NCI-H187 (cell line): ENCODE measurements around the gene C8G.
A peak's percentile ranks its signal among the peaks of the same experiment; 100 is the strongest.

Source experiments
- DNase-seq, 2 experiments: peaks; one replicate each; lab custom pipeline; 2025; lab: John Stamatoyannopoulos, UW

C8G gene

GRCh38 chr9:136983167-136983566 is 38.1 kb downstream of the C8G start:
- no peak for DNase-seq

- no peak for DNase-seq
Measured at GRCh38 chr9:136983656-136984314, 38.7 kb downstream of the C8G start.

- DNase-seq = no peak
Measured at GRCh38 chr9:136984464-136985026, 39.5 kb downstream of the C8G start.

DNA sequence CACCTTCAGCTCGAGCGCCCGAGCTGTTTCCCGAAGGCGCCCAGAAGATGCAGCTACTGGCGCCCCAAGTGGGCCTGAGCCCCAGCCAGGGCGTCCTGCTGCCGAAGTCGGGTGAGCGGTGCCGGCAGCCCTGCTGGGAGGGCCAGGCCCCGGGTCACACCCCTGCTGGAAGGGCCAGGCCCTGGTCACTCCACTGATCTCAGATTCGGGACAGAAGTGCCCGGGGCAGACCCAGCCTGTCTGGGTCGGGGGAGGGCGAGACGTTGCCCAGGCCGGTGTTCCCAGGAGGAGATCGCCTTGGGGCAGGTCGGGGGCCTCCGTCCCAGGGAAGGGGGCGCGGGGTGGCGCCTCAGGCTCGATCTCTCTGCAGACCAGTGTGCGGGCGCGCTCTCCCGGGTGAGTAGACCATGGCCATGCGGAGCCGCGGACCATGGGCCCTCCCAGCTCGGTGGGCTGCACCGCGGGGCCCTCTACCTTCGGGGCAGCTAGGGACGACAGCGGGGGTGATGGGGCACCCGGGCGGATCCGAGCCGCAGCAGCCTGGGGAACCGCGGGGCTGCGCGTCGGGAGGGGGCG is 40.1 kb downstream of the C8G start:
- no peak for DNase-seq

DNA sequence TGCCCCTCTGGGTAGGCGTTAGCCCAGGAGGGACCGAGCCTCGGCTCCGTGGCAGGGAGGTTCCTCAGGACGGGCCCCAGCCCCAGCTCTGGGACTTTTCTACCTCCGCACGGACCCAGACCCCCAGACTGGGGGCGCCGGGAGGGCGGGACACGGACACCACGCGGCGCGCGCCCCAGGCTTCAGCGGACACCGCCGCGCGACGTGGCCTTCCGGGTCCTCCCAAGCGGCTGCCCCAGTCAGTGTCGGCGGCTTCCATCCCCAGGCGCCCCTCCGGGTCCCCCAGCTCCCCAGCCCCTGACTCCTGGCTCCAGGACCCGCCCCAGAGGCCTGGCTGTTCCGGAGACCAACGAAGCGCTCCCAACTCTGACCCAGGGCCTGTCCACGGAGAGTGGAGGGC is 40.8 kb downstream of the C8G start:
- DNase-seq = no peak

DNA sequence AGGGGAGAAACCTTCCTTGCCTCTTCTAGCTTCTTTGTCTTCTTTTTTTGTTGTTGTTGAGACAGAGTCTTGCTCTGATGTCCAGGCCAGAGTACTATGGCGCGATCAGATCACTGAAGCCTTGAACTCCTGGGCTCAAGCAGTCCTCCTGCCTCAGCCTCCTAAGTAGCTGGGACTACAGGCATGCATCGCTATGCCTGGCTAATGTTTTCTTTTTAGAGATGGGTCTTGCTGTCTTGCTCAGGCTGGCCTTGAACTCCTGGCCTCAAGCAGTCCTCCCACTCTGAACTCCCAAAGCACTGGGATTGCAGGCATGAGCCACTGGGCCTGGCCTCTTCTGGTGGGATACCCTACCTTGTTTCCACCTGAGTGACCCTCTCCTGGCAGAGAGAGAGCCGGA is 43.8 kb downstream of the C8G start:
- no peak for DNase-seq

DNA sequence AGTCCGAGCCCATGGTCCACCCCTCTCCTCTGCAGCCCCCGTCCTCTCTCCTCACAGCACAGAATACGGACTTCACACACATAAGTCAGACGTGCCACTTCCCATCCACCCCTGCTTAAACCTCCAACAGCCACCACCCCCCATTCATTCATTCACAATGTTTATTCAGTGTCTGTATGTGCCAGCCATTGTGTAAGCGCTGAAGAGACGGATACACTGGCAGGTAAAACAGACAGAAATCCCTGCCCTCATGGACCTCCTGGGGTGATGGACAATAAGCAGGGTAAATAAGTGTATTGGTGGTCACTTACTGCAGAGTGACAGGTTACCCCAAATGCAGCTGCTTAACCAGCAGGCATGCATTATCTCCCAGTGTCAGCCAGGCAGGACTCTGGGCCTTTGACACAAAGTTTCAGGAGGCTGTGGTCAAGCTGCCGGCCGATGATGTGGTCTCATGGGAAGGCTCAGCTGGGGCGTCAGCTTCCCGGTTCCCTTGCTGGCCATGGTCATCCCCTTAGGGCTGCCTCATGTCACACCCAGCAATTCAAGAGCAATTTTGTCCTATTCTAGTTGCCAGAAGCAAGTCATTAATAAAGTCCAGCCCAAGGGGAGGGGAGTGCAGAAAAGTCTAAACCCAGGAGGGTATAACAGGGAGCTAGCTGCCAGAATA is 45.3 kb downstream of the C8G start:
- DNase-seq = no peak

DNA sequence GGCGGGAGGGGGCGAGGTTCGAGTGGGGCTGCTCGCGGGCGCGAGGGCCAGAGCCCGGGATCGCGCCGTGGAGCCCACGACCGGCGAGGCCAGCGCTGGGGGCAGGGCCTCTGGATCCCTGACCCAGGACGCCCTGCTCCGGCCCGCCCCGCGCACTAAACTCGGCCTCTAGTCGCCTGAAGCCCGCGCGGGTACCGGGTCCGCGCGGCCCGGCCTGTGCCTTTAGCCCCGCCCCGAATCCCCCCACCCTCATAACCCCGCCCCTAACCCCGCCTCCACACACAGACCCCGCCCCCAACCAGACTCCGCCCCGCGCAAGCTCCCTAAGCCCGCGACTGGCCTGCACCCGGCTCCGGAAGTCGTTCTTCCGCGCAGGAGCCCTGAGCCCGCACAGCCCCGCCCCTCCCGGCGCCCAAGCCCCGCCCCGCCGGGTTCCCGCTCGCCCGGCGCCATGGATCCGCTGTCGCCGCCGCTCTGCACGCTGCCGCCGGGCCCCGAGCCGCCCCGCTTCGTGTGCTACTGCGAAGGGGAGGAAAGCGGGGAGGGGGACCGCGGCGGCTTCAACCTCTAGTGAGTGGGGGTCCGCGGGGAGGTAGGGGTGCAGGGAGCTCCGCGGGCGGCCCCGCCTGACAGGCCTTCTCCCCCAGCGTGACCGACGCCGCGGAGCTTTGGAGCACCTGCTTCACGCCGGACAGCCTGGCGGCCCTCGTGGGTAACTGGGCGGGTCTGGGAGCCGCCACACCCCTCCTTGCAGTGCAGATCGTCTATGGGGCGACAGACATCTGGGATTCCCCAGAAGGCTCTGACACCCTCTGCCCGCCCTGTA is 47.2 kb downstream of the C8G start, which contains the start of gene PAXX:
PAXX (plus strand) TSS at position 430 of the 826 bp plus-strand sequence; CDS start at position 452, 22 bp downstream.
- DNase-seq = peak; percentile 45 to 72

DNA sequence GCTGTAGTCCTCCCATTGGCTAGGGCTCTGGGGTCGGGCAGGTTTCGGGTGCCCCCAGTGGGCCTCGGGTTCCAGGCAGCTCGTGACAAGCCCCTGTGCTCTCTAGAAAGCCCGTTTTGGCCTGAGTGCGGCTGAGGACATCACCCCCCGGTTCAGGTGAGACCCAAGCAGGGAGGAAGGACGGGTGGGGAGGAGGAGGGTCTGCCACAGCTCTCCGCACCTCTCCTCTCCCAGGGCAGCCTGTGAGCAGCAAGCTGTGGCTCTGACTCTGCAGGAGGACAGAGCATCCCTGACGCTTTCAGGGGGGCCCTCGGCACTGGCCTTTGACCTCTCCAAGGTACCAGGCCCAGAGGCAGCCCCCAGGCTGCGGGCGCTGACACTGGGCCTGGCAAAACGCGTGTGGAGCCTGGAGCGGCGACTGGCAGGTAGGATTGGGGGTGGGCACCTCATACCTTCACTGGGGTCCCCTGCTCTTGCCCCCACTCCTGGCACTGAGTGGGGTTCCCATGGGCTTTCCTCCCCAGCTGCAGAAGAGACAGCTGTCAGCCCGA is 47.9 kb downstream of the C8G start:
- DNase-seq = no peak

GRCh38 chr9:136994180-136994887 is 49.3 kb downstream of the C8G start:
- DNase-seq = no peak

DNA sequence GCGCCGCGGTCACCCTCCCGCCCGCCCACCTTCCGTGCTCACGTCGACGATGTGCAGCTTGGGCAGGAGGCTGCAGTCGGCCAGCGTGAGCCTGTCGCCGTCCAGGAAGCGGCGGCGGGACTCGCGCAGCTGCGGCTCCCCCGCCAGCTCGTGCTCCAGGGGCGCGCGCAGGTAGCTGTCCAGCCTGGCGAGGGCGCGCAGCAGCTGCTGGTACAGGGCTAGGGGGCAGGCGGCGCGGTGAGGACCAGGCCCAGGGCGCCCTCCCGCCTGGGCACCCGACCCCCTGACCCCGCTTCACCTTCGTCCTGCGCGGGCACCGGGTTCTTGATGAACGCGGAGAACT is 49.8 kb downstream of the C8G start:
- DNase-seq = no peak

DNA sequence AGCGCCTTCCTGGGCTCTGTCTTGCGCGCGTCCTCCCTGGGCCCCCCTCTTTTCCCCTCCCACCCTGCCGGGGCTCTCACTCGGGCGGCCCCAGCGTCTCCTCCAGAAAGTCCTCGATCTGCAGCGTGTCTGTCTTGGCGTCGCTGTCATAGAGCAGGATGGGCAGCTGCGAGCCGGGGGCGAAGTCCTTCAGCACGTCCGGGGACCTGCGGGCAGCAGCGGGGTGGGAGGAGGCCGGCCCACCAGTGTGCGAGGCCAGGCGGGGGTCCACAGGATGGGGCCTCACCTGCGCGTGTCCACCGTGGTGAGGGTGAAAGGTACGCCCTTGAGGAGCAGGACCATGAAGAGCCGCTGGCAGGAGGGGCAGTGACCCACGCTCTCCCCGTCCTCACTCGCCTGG is 50.3 kb downstream of the C8G start:
- no peak for DNase-seq

GRCh38 chr9:136995772-136996311 is 50.8 kb downstream of the C8G start:
- DNase-seq = no peak
